ENCODE results near the gene PHKG2.

- TF ChIP-seq EP300 (IDR thresholded peaks at IDR 0.05): no peak
- no peak for TF ChIP-seq CTCF (IDR thresholded peaks at IDR 0.05)
Measured at GRCh38 chr16:30767767-30768465, 19.7 kb downstream of the PHKG2 start.
